GM21360 (cell line): ENCODE results near the gene FLRT1.

Experiments used
- ATAC-seq: cut with Tn5 transposase; IDR thresholded peaks from one replicate; pipeline ENCODE4 v1.9.1; 2021; ENCODE audit warnings: mild to moderate bottlenecking, moderate library complexity; ENCODE audit not compliant: unreplicated experiment

FLRT1 gene

DNA sequence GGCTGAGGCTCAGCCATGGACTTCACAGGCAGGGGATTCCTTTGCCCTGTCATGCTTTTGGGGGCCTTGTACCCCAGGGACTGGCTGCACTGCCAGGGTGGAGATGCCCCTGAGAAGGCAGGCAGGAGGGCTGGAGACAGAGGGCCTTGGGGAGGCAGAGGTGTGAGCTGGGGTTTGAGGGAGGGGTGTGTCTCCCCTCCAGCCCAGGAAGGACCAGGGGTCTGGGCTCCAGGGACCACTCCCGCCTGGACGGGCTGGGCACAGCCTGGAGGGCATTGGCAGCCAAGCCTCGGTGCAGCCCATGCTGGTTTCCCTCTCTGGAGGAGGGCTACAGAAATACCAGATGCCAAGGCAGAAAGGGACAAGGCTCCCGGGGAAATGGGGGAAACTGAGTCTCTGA is 30.0 kb upstream of the FLRT1 start:
- no peak for ATAC-seq

DNA sequence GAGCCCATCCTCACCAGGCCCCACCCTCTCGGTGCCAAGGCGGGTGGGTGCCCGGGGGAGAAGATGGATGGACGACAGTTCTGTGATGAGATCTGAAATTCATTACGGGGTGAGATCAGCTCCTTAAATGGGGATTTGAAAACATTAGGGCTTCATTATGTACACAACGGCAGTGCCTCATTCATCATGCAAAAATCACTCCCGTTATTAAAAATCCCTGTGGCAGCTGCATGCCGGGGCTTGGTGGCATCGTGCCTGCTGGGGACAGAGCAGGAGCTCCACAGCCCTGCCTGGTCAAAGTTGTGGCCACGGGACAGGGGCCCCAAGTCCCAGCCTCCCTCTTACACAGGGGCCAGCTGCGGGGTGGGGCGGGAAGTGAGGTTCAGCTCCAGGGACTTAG is 29.3 kb upstream of the FLRT1 start:
- no peak for ATAC-seq

DNA sequence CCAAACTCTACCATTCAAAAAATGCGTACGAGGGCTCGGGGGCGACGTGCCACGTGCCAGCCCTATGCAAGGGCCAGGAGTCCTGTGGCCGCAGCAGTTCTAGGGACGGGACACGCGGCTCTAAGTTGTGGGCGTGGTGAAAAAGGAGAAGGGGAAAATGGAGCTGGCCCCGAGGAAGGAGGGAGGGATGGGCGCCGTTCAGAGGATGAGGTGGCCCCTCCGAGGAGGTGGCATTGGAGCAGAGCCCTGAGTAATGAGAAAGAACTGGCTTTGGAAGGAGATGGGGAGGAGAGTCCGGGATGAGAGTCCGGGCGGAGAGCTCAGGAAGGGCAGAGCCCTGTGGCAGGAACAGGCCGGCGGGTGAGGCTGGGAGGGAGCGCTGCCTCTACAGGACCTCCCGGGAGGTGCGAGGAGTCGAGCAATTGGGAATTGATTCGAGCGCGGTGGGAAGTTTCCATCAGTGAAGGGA is 28.5 kb upstream of the FLRT1 start:
- ATAC-seq: no peak

- no peak for ATAC-seq
Observed at GRCh38 chr11:64007629-64008282, 28.0 kb upstream of the FLRT1 start.

GRCh38 chr11:64008283-64008913 is 27.3 kb upstream of the FLRT1 start:
- ATAC-seq: no peak

DNA sequence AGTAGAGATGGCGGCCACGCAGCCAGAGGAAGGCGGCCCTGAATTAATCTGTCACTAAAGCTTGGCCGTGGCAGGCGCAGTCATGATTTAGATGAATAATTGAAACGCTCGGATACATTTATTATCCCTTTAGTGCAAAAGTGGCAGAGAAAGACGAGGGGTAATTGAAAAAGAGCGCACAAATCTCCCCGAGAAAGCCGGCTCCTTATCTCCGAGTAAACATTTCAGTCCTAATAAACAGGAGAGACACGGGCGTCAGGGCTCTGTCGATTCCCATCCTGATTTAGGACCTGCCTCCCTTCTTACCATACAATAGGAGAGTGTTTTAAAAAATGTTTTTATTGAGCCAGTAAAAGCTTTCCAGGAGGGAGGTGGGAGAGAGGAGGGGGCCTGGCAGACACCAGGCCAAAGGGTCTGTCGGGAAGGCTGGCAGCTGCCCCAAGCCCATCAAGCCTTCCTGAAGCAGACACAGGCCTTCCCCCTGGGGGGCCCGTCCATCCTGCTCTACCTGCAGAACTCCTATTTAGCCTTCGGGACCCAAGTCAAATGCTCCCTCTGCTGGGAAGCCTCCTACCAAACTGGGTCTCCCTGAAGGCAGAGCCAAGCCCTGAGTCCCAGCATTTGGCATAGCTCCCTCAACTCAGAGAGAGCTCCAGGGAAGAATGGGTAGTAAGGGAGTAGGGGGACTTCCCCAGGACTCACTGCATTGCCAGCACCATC is 26.7 kb upstream of the FLRT1 start:
- no peak for ATAC-seq

- ATAC-seq: no peak
Observed at GRCh38 chr11:64009710-64010109, 26.0 kb upstream of the FLRT1 start.

GRCh38 chr11:64010783-64011182 is 24.9 kb upstream of the FLRT1 start:
- ATAC-seq: no peak

DNA sequence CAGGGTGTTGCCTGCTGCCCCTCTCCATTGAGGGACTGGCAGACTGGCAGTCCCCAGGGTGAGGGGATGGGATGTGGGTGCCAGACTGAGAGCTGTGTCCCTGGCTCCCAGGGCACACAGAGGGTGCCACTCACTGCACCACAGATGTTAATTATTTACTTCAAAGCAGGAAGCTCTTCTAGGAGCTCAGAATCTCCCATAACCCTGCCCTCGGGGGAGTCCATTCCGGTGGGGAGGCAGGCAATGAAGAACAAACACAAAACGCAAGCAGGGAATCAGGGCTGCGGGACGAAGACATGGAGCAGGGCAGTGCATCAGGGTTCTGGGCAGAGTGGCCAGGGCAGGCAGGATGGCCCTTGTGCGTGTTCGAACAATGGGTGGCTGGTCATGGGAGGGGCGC is 24.4 kb upstream of the FLRT1 start:
- ATAC-seq: no peak

- no peak for ATAC-seq
Observed at GRCh38 chr11:64013141-64013896, 22.4 kb upstream of the FLRT1 start.

DNA sequence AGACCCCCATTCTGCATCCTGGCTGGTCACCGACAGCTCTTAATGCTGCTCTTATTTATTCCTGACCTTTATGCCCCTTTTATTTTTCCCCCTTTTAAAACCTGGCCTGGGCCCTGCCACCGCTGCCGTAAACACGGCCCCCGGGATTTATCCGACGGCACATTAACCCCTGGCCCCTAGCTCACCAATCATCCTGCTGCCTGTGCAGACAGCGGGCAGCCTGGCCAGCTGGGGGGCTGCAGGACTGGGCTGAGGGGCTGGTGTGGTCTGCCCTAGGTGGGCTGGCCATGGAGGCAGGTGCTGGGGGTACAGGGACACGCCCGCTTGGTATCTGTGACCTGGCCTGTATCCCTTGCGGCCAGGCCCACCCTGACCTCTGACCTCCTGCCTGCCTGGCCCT is 21.4 kb upstream of the FLRT1 start:
- no peak for ATAC-seq

GRCh38 chr11:64015510-64015909 is 20.2 kb upstream of the FLRT1 start:
- ATAC-seq: no peak

- ATAC-seq: no peak
Observed at GRCh38 chr11:64015935-64016845, 19.5 kb upstream of the FLRT1 start.

DNA sequence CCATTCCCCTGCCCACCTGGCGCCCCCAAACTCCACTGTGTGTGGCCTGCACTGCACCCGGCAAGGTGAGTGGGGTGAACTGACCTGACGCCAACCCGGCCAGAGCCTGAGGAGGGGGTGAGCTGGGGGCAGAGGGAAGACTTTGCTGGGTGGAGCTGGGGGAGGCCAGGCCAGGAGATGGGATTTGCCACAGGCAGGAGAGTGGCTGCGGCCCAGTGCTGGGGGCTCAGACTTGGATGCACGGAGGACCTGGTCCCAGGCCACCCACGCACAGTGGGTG is 17.8 kb upstream of the FLRT1 start:
- ATAC-seq: no peak

DNA sequence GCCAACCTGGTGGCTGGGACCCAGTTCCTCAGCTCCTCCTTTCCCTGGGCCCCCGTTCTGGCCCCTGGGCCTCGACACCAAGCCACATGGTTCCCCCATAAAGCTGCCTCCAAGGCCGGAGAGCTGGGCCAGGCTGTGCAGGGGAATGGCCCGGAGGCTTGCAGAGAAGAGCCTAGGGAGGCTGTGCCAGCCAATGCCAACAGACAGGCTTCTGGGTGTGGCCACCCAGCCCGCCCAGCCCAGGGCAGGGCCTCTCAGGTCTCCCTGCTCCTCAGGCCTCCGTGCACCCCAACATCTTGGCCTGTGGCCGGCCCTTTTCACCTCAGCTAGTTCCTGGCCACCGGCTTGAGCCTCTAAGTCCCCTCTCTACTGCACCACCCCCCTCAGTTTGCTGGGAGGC is 17.4 kb upstream of the FLRT1 start:
- no peak for ATAC-seq

DNA sequence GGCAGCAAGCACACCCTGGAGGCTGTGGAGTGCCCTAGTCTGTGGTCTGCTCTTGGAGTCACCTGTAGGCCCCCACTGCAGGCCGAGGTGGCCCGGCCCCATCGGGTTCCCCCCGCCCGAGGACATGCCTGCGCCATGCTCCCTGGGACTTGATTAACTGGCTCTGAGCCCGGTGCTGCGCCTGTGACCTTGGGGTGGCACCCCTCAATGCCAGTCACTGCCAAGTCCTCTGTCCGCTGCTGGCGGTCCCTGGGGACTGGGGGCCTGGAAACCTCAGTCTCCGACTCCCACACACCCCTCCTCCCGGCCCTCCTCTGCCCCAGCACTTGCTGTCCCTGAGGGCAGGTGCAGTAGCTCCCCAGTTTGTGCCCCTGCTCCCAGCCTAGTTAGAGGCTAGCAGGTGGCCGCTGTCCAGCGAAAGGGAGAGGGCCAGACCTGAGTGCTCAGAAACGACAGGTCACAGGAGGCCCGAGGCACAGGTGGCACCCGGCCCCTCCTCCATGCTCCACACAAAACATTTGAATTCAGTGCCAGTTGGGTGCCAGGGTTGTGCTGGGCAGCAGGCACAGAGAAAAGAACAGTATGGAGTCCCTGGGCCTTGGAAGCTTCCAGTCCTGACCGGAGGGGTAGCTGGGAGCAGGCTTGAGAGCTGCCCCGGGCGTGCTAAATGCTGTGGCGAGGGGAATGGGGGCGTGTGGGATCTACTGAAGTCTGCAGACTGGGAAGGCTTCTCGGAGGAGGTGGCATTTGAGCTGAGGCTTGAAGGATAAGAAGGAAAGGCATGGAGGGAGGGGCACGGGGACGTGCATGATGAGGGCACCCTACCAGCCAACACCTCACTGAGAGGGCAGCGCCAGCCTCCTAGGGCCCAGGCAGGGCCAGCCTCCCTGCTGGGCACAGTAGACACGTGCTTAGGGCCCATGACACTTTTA is 16.4 kb upstream of the FLRT1 start:
- ATAC-seq: no peak

DNA sequence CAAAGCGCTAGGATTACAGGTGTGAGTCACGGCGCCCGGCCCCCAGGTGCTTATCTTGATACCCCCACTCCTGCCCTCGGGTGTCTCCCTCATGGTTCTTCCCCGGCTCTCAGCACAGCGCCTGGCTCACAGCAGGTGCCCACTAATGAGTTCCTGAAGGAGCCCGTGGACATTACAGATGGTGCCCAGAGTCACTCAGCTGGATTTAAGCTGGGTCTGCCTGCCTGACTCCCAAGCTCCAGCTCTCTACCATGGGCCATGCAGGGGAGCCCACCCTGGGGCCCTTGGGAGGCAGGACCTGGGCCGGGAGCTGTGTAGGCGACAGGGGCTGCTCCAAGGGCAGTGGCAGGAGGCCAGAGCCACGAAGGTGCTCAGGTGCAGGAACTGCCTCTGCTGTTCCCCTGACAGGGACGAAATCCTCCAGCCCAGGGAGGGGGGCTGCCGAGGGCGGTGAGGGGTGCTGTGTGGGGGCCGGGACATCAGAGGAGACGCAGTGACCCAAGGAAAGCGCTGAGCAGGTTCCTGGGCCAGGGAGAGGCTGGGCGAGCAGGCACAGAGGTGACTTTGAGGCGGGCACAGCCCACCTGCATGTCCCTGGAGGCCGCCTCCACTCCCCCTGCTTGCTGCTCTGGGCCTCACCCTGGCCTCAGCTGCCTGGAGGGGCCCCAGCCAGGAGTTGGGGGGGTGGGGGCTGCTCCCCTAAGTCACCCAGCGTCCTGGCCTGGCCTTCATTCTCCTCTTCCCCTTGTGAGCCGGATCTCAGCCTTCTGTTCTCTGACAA is 14.6 kb upstream of the FLRT1 start:
- ATAC-seq: no peak

DNA sequence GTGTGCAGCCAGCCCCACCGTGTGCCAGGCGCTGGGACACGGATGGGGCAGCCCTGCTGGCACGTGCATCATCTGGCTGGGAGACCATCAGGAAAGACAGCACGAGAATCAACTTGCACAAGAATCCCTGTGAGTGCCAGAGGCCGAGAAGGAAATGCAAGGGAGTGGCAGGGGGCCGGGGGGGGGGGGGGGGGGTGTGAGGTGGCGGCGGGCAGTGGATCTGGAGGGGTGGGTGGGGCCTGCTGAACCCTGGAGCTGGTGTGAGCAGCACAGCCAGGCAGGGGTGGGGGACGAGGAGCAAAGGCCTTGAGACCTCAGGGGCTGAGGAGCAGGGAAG is 14.0 kb upstream of the FLRT1 start:
- no peak for ATAC-seq
